SK-N-SH (cell line): Measurements from ENCODE around the gene CBFA2T3. TPM values are rescaled to one million over a fixed set of nuclear protein-coding genes. Genes with fewer than 3 reads are reported as not detected.

Experiments used
- CTCF ChIA-PET: fragments of 300-600, 350-600 bp; formaldehyde crosslinking; extraction: SDS; loops from one replicate; lab custom pipeline; 2021; lab: Yijun Ruan, JAX
- POLR2A ChIA-PET: fragments of 350-600 bp; sonication (Branson Sonifier 250); formaldehyde crosslinking; extraction: SDS; loops from one replicate; lab custom pipeline; 2020; ENCODE audit warnings: antibody characterized with exemption, inconsistent platforms; lab: Yijun Ruan, JAX
- DNase-seq: peaks from one replicate; pipeline ENCODE4 v3.0.0; 2012
- H2AFZ ChIP-seq: fragments of 200-600 bp; sonication (generic); 2 replicates; pipeline ENCODE4 v1.8.1; 2016; ENCODE audit warnings: antibody characterized with exemption, mild to moderate bottlenecking, low read depth
- H3F3A ChIP-seq: fragments of 200-600 bp; sonication (generic); replicated peaks from 2 replicates; pipeline ENCODE3; 2016; ENCODE audit warnings: antibody characterized with exemption, mild to moderate bottlenecking; ENCODE audit not compliant: insufficient read depth
- H3K27ac ChIP-seq, 2 experiments: fragments of 200-500 bp in 1 of 2; fragments of 200-600 bp in 1 of 2; sonication (Bioruptor generic) in 1 of 2; sonication (generic), shearing (Covaris generic) in 1 of 2; 2 replicates each; pipeline versions ENCODE4 v1.5.1 to v1.6.1; 2014 to 2016; ENCODE audit warnings: low read depth in 2 of 2, inconsistent platforms in 1 of 2, low read length in 1 of 2, mild to moderate bottlenecking in 1 of 2, mixed read lengths in 1 of 2
- H3K27me3 ChIP-seq: fragments of 200-600 bp; sonication (generic), shearing (Covaris generic); 2 replicates; pipeline ENCODE4 v1.6.1; 2016; ENCODE audit warnings: mixed run types; ENCODE audit not compliant: insufficient read depth
- H3K36me3 ChIP-seq, 2 experiments: fragments of 200-500 bp in 1 of 2; fragments of 200-600 bp in 1 of 2; sonication (Bioruptor generic) in 1 of 2; sonication (generic) in 1 of 2; replicated peaks in 1 of 2; 2 replicates each; pipeline versions ENCODE3 to v1.5.1; 2014 to 2016; ENCODE audit warnings: low read length in 1 of 2, mild to moderate bottlenecking in 1 of 2; ENCODE audit not compliant: insufficient read depth in 2 of 2, control insufficient read depth in 1 of 2
- H3K4me1 ChIP-seq, 2 experiments: fragments of 200-500 bp in 1 of 2; fragments of 200-600 bp in 1 of 2; sonication (Bioruptor generic) in 1 of 2; sonication (generic), shearing (Covaris generic) in 1 of 2; 2 replicates each; pipeline versions ENCODE4 v1.5.1 to v1.6.1; 2014 to 2016; ENCODE audit warnings: low read depth in 1 of 2, low read length in 1 of 2, mixed run types in 1 of 2; ENCODE audit not compliant: insufficient read depth in 2 of 2, control insufficient read depth in 1 of 2
- H3K4me2 ChIP-seq: fragments of 200-600 bp; sonication (generic), shearing (Covaris generic); 2 replicates; pipeline ENCODE4 v1.6.1; 2017; ENCODE audit warnings: mixed run types
- H3K4me3 ChIP-seq, 2 experiments: fragments of 200-500 bp in 1 of 2; fragments of 200-600 bp in 1 of 2; sonication (Bioruptor generic) in 1 of 2; sonication (generic), shearing (Covaris generic) in 1 of 2; 2 replicates each; pipeline versions ENCODE4 v1.5.1 to v1.8.1; 2014 to 2016; ENCODE audit warnings: low read depth in 2 of 2, inconsistent platforms in 1 of 2, low read length in 1 of 2, mild to moderate bottlenecking in 1 of 2, mixed read lengths in 1 of 2, moderate library complexity in 1 of 2
- H3K79me2 ChIP-seq: fragments of 200-600 bp; sonication (generic); 2 replicates; pipeline ENCODE4 v1.8.1; 2017; ENCODE audit warnings: mild to moderate bottlenecking; ENCODE audit not compliant: insufficient read depth
- H3K9ac ChIP-seq: fragments of 200-600 bp; sonication (generic); 2 replicates; pipeline ENCODE4 v1.6.1; 2017; ENCODE audit warnings: mixed run types
- H3K9me2 ChIP-seq: fragments of 200-600 bp; sonication (generic); 2 replicates; pipeline ENCODE4 v1.6.1; 2017; ENCODE audit warnings: mixed run types
- H3K9me3 ChIP-seq: fragments of 200-600 bp; sonication (generic); 2 replicates; pipeline ENCODE4 v1.6.1; 2017; ENCODE audit warnings: mixed run types, mild to moderate bottlenecking, moderate library complexity
- H4K20me1 ChIP-seq: fragments of 200-600 bp; sonication (generic); 2 replicates; pipeline ENCODE4 v1.6.1; 2017; ENCODE audit warnings: mild to moderate bottlenecking, mixed run types; ENCODE audit not compliant: insufficient read depth
- CHD2 ChIP-seq: fragments of 150-350 bp; IDR thresholded peaks from 2 replicates; pipeline ENCODE4 v1.6.1; 2018; ENCODE audit warnings: low read length; ENCODE audit not compliant: partially characterized antibody
- ELF1 ChIP-seq: IDR thresholded peaks from 2 replicates; pipeline ENCODE4 v1.4.0; 2012
- EP300 ChIP-seq, 2 experiments: IDR thresholded peaks; 2 replicates each; pipeline versions ENCODE4 v1.4.0 to v1.6.1; 2012; ENCODE audit warnings: borderline replicate concordance in 1 of 2, low read depth in 1 of 2, low read length in 1 of 2
- FOSL2 ChIP-seq: IDR thresholded peaks from 2 replicates; pipeline ENCODE4 v1.4.0; 2012; ENCODE audit warnings: low read depth, mild to moderate bottlenecking, moderate library complexity, borderline replicate concordance
- FOXM1 ChIP-seq: IDR thresholded peaks from 2 replicates; pipeline ENCODE4 v1.4.0; 2012; ENCODE audit warnings: low read depth, mild to moderate bottlenecking
- JUND ChIP-seq: IDR thresholded peaks from 2 replicates; pipeline ENCODE4 v1.4.0; 2012
- RXRA ChIP-seq: IDR thresholded peaks from 2 replicates; pipeline ENCODE4 v1.4.0; 2012; ENCODE audit warnings: low read depth, mild to moderate bottlenecking, borderline replicate concordance
- SIN3A ChIP-seq: IDR thresholded peaks from 2 replicates; pipeline ENCODE4 v1.6.1; 2012; ENCODE audit warnings: low read depth, mild to moderate bottlenecking, low read length, moderate library complexity, borderline replicate concordance
- SMC3 ChIP-seq: IDR thresholded peaks from 2 replicates; pipeline ENCODE4 v1.6.1; 2012; ENCODE audit warnings: low read depth, low read length, improper control_type of control experiment
- TEAD4 ChIP-seq: IDR thresholded peaks from 2 replicates; pipeline ENCODE4 v1.4.0; 2012; ENCODE audit warnings: mild to moderate bottlenecking, borderline replicate concordance; ENCODE audit not compliant: insufficient read depth
- WGBS: methylation state at CpG from one replicate; pipeline ENCODE4 v1.1.6; 2017; ENCODE audit warnings: low lambda C conversion rate; 5-methylcytosine and 5-hydroxymethylcytosine counted together
- polyA plus RNA-seq, 3 experiments: library from polyadenylated mRNA; depleted of rRNA; stranded (reverse); fragments of >200 nt; gene quantifications; 2 replicates each; pipeline ENCODE4 v1.2.3, GENCODE V29; 2012
- TF ChIP-seq, protein P1 (sequence below): fragments of 150-350 bp; IDR thresholded peaks from 2 replicates; pipeline ENCODE4 v1.6.1; 2017; ENCODE audit warnings: antibody characterized with exemption, low read length, low read depth, borderline replicate concordance
- TF ChIP-seq, protein P2 (sequence below): IDR thresholded peaks from 2 replicates; pipeline ENCODE4 v1.4.0; 2012; ENCODE audit warnings: low read depth
- TF ChIP-seq, protein P3 (sequence below): IDR thresholded peaks from 2 replicates; pipeline ENCODE4 v1.4.0; 2012; ENCODE audit warnings: low read depth, borderline replicate concordance
- TF ChIP-seq, protein P4 (sequence below): fragments of 200-600 bp; sonication (generic); IDR thresholded peaks from 2 replicates; pipeline ENCODE4 v1.6.1; 2017; ENCODE audit warnings: antibody characterized with exemption, mild to moderate bottlenecking, moderate library complexity

CBFA2T3 gene
- polyA plus RNA-seq, 1 of the 3 experiments (the other 2 are of a cell fraction) = not detected

DNA sequence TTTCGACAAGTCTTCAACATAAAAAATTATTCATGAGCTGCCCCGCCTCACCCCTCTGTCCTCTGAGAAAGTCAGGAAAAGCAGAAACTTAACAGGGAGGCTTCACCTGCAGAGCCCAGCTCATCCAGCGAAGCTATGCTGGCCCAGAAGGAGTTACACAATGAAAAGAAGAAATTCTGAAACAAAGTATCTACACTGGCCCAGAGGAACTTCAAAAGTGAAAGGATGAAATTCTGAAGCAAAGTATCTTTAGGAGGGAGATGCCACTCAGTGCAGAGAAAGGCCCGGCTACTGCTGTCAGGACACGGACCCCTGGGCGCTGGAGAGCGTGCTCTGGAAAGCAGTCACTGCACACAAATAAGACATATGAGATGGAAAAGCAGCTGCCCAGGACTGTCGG, 121.8 kb downstream of the CBFA2T3 start:
- no peak for TF ChIP-seq SIN3A
- ChIA-PET CTCF (interaction anchor here (1.4 kb wide), 1 partner anchor 12 kb away, joined by 3 read pairs; the partner anchor contains the start of gene PABPN1L), POLR2A (no interaction called here)
- H3K4me3 ChIP-seq = no peak overlapping the region
- no peaks in the 10 kb centered on the region for H3K27me3 ChIP-seq
- H3K79me2 ChIP-seq = peaks cover 20% of the 10 kb centered on the region
- DNase-seq = no peak
- peaks cover 5 to 15% of the 10 kb centered on the region in 2 experiments; a peak in 1 of 4 replicates for H3K4me1 ChIP-seq
- peaks cover 12% of the 10 kb centered on the region for H3F3A ChIP-seq
- no peak overlapping the region for H3K27ac ChIP-seq
- WGBS = 84% methylated on average over 8 of the region's 8 CpGs
- H3K9me3 ChIP-seq = no peaks in the 10 kb centered on the region
- H3K9ac ChIP-seq = no peak overlapping the region
- H4K20me1 ChIP-seq = 0 out of 2 replicates have a peak, but pooled peaks cover 11% of the 10 kb centered on the region
- no peak overlapping the region for H2AFZ ChIP-seq
- H3K9me2 ChIP-seq = no peaks in the 10 kb centered on the region
- peak overlapping the region; percentile 95 for H3K4me2 ChIP-seq
- H3K36me3 ChIP-seq = peaks cover 3 to 21% of the 10 kb centered on the region in 2 experiments

DNA sequence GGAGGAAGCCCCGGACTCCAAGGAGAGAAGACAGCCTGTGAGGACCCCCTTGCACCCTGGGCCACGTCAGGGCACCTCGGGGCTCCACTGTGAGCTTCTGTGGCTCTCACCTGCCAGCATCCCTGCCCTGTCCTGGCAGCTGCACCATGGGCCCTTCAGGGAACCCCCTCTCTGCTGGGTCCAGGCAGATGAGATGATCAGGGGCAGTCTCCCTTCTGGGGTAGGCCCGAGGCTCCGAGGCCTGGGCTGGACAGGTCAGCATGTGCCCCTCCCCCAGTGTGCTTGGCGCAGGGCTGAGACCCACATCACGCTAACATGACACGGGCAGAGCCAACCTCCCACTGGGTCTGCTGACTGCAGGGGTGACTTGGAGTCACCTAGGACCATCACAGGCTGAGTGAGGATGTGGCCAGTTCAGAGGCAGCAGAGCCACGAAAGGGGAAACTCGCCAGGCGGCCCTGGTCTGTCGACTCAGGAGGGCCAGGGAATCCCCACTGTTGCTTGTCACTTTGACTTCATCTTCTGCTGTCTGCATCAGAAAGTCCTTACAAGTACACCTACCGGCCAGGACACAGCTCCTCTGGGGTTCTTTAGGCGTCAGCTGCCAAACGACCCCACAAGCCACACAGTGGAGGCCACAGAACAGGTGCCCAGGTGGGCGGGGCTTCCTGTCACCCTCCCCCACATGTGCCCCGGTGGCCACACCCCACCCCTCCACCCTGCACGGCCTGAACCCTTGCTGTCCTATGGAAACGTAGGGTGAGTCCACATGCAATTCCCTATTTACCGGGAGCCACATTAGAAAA, 122.5 kb downstream of the CBFA2T3 start:
- H3K4me1 ChIP-seq = peaks cover 5 to 15% of the 10 kb centered on the region in 2 experiments; a peak in 1 of 4 replicates
- no peak overlapping the region for H3K4me3 ChIP-seq
- no peak overlapping the region for H2AFZ ChIP-seq
- H3K27ac ChIP-seq = no peak overlapping the region
- H3K27me3 ChIP-seq = no peaks in the 10 kb centered on the region
- no peak for TF ChIP-seq JUND
- TF ChIP-seq, protein P1, sequence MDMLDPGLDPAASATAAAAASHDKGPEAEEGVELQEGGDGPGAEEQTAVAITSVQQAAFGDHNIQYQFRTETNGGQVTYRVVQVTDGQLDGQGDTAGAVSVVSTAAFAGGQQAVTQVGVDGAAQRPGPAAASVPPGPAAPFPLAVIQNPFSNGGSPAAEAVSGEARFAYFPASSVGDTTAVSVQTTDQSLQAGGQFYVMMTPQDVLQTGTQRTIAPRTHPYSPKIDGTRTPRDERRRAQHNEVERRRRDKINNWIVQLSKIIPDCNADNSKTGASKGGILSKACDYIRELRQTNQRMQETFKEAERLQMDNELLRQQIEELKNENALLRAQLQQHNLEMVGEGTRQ = no peak
- no peak for TF ChIP-seq TEAD4
- TF ChIP-seq, protein P2, sequence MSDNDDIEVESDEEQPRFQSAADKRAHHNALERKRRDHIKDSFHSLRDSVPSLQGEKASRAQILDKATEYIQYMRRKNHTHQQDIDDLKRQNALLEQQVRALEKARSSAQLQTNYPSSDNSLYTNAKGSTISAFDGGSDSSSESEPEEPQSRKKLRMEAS = no peak
- TF ChIP-seq SMC3 = no peak
- no peak for TF ChIP-seq FOXM1
- TF ChIP-seq CHD2 = no peak
- no peak for TF ChIP-seq EP300 (IDR thresholded peaks at IDR 0.05; ENCODE audit: borderline replicate concordance in 1 of 2, low read depth in 1 of 2, low read length in 1 of 2)
- no peak for TF ChIP-seq ELF1
- TF ChIP-seq, protein P3, sequence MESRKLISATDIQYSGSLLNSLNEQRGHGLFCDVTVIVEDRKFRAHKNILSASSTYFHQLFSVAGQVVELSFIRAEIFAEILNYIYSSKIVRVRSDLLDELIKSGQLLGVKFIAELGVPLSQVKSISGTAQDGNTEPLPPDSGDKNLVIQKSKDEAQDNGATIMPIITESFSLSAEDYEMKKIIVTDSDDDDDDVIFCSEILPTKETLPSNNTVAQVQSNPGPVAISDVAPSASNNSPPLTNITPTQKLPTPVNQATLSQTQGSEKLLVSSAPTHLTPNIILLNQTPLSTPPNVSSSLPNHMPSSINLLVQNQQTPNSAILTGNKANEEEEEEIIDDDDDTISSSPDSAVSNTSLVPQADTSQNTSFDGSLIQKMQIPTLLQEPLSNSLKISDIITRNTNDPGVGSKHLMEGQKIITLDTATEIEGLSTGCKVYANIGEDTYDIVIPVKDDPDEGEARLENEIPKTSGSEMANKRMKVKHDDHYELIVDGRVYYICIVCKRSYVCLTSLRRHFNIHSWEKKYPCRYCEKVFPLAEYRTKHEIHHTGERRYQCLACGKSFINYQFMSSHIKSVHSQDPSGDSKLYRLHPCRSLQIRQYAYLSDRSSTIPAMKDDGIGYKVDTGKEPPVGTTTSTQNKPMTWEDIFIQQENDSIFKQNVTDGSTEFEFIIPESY = no peak
- TF ChIP-seq FOSL2 = no peak
- no peak for TF ChIP-seq RXRA
- TF ChIP-seq, protein P4, sequence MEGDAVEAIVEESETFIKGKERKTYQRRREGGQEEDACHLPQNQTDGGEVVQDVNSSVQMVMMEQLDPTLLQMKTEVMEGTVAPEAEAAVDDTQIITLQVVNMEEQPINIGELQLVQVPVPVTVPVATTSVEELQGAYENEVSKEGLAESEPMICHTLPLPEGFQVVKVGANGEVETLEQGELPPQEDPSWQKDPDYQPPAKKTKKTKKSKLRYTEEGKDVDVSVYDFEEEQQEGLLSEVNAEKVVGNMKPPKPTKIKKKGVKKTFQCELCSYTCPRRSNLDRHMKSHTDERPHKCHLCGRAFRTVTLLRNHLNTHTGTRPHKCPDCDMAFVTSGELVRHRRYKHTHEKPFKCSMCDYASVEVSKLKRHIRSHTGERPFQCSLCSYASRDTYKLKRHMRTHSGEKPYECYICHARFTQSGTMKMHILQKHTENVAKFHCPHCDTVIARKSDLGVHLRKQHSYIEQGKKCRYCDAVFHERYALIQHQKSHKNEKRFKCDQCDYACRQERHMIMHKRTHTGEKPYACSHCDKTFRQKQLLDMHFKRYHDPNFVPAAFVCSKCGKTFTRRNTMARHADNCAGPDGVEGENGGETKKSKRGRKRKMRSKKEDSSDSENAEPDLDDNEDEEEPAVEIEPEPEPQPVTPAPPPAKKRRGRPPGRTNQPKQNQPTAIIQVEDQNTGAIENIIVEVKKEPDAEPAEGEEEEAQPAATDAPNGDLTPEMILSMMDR = no peak
- H4K20me1 ChIP-seq = 0 out of 2 replicates have a peak, but pooled peaks cover 11% of the 10 kb centered on the region
- peaks cover 12% of the 10 kb centered on the region for H3F3A ChIP-seq
- CTCF ChIA-PET = interaction anchor here (1.4 kb wide), 1 partner anchor 12 kb away, joined by 3 read pairs; the partner anchor contains the start of gene PABPN1L
- H3K4me2 ChIP-seq = peak overlapping the region; percentile 95; the same call in 1 of the 2 replicates
- no peaks in the 10 kb centered on the region for H3K9me2 ChIP-seq
- H3K9ac ChIP-seq = no peak overlapping the region
- POLR2A ChIA-PET = no interaction called here
- no peaks in the 10 kb centered on the region for H3K9me3 ChIP-seq
- WGBS = 74% methylated on average over 10 of the region's 20 CpGs
- no peak for DNase-seq
- H3K36me3 ChIP-seq = peaks cover 0 to 14% of the 10 kb centered on the region in 2 experiments
- H3K79me2 ChIP-seq = peaks cover 20% of the 10 kb centered on the region
